Keratinocyte (primary cell): ENCODE data around the gene PANX2. TPM values are rescaled to one million over a fixed set of nuclear protein-coding genes. Genes with fewer than 3 reads are reported as not detected.

ENCODE experiments used
- DNase-seq: peaks from one replicate; pipeline ENCODE4 v3.0.0-alpha.2; 2011; ENCODE audit warnings: low read depth, missing footprints, low spot score
- FAIRE-seq: peaks from 2 replicates; lab custom pipeline; 2011; peaks lifted over from hg19 to GRCh38; lab: Jason Lieb, UNC
- H2AFZ ChIP-seq: 2 replicates; pipeline ENCODE4 v1.6.0; 2012; ENCODE audit warnings: low read length, control low read depth, inconsistent platforms; ENCODE audit not compliant: control insufficient read depth
- H3K27ac ChIP-seq: 2 replicates; pipeline ENCODE4 v1.5.1; 2011; ENCODE audit warnings: low read length; ENCODE audit not compliant: control insufficient read depth, insufficient read depth
- H3K27me3 ChIP-seq: 3 replicates; pipeline ENCODE4 v1.6.0; 2011; ENCODE audit warnings: low read length; ENCODE audit not compliant: control insufficient read depth, insufficient read depth; ENCODE audit errors: extremely low read depth
- H3K36me3 ChIP-seq, 2 experiments: 2 replicates in 1 of 2; 3 replicates in 1 of 2; pipeline ENCODE4 v1.5.1; 2011; ENCODE audit warnings: low read length in 2 of 2, mild to moderate bottlenecking in 1 of 2; ENCODE audit not compliant: control insufficient read depth in 2 of 2, insufficient read depth in 2 of 2; ENCODE audit errors: extremely low read depth in 1 of 2
- H3K4me1 ChIP-seq: 3 replicates; pipeline ENCODE4 v1.5.1; 2011; ENCODE audit warnings: low read length; ENCODE audit not compliant: control insufficient read depth, insufficient read depth; ENCODE audit errors: extremely low read depth
- H3K4me2 ChIP-seq: 3 replicates; pipeline ENCODE4 v1.6.0; 2011; ENCODE audit warnings: low read depth, low read length; ENCODE audit not compliant: control insufficient read depth, insufficient read depth; ENCODE audit errors: extremely low read depth
- H3K4me3 ChIP-seq, 3 experiments: fragments of 200-600 bp in 1 of 3; sonication (generic) in 1 of 3; 2 replicates in 2 of 3; 3 replicates in 1 of 3; pipeline ENCODE4 v1.5.1; 2011 to 2016; ENCODE audit warnings: low read length in 3 of 3, mild to moderate bottlenecking in 3 of 3, control low read depth in 2 of 3, inconsistent platforms in 1 of 3, low read depth in 1 of 3, mixed read lengths in 1 of 3, mixed run types in 1 of 3, moderate library complexity in 1 of 3; ENCODE audit not compliant: control insufficient read depth in 2 of 3, insufficient read depth in 2 of 3; ENCODE audit errors: extremely low read depth in 1 of 3
- H3K79me2 ChIP-seq: 2 replicates; pipeline ENCODE4 v1.6.0; 2012; ENCODE audit warnings: low read length; ENCODE audit not compliant: control insufficient read depth, insufficient read depth
- H3K9ac ChIP-seq: 3 replicates; pipeline ENCODE4 v1.6.0; 2011; ENCODE audit warnings: low read length; ENCODE audit not compliant: control insufficient read depth, insufficient read depth; ENCODE audit errors: extremely low read depth
- H3K9me1 ChIP-seq: 3 replicates; pipeline ENCODE4 v1.6.0; 2011; ENCODE audit warnings: low read length; ENCODE audit not compliant: control insufficient read depth, insufficient read depth; ENCODE audit errors: extremely low read depth
- H3K9me3 ChIP-seq: 2 replicates; pipeline ENCODE4 v1.5.1; 2012; ENCODE audit warnings: low read depth, low read length; ENCODE audit not compliant: control insufficient read depth
- H4K20me1 ChIP-seq: 3 replicates; pipeline ENCODE4 v1.6.0; 2011; ENCODE audit warnings: low read length; ENCODE audit not compliant: control insufficient read depth, insufficient read depth; ENCODE audit errors: extremely low read depth
- EZH2 ChIP-seq: IDR thresholded peaks from one replicate; pipeline ENCODE4 v1.6.1; 2012; ENCODE audit warnings: inconsistent platforms, mild to moderate bottlenecking, low read length, moderate library complexity
- dilution Hi-C: fragments of 300-500 bp; cut with MboI; formaldehyde crosslinking; loops from one replicate; pipeline ENCODE4 v1.7.0; 2020; ENCODE audit warnings: low sequenced_read_pairs; ENCODE audit not compliant: extremely low pct_ligation_motif_present
- polyA plus RNA-seq, 5 experiments: library from polyadenylated mRNA; depleted of rRNA in 3 of 5; stranded (reverse) in 3 of 5; stranded (forward) in 1 of 5; unstranded in 1 of 5; fragments of >200 nt; gene quantifications; 1 replicate in 1 of 5; 2 replicates in 3 of 5; 3 replicates in 1 of 5; pipeline versions ENCODE4 v1.2.1 to v1.2.3, GENCODE V29; 2011 to 2012; ENCODE audit warnings: missing spikeins in 2 of 5, low read depth in 1 of 5, low replicate concordance in 1 of 5
- TF ChIP-seq, protein P1 (sequence below), 3 experiments: IDR thresholded peaks in 1 of 3; conservative IDR thresholded peaks in 1 of 3; optimal IDR thresholded peaks in 1 of 3; 2 replicates in 2 of 3; 3 replicates in 1 of 3; pipeline versions ENCODE3 to v1.5.1; 2011; ENCODE audit warnings: low read length in 3 of 3, mild to moderate bottlenecking in 3 of 3, moderate library complexity in 2 of 3, control low read depth in 1 of 3, inconsistent platforms in 1 of 3; ENCODE audit not compliant: insufficient read depth in 2 of 3; ENCODE audit errors: extremely low read depth in 1 of 3

PANX2 gene
- polyA plus RNA-seq, 1 donor (not counting 4 experiments of a cell fraction or from before 2014, with no cell fraction given), result 0.22 TPM

DNA sequence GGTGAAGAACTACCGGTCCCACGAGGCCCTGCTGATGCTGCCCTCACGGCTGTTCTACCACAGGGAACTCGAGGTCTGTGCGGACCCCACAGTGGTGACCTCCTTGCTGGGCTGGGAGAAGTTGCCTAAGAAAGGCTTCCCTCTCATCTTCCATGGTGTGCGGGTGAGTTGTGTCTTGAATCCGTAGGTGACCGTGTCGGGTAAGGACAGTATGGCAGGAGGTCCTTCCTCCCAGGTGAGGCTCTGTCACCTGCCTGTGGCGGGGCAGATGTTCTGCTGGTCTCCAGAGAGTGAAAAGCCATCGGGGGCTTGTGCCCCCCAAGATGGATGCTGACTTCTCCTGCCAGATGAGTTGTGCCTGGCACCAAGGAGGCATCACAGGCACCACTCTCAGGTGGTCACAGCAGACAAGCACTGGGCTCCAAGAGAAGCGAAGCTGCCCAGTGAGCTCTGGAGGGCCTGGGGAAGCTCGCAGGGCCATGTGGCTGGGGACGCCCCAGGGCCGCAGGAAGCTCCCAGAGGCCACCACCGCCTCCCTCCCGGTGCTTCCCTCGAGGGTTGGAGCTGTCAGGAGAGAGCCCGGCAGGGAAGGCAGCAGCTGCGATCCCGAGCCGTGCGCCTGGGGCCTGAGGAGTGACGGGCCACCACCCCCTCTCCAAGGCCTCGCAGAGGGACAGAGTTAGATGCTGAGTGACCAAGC is 17.3 kb upstream of the PANX2 start:
- no peak for DNase-seq
- no peaks in the 10 kb centered on the region for H3K79me2 ChIP-seq
- H3K4me1 ChIP-seq, result peaks cover 17% of the 10 kb centered on the region
- dilution Hi-C loops, result no loop called here
- no peak overlapping the region for H3K4me3 ChIP-seq
- no peak overlapping the region for H3K27ac ChIP-seq
- peaks cover 20% of the 10 kb centered on the region for H3K27me3 ChIP-seq
- H3K9ac ChIP-seq, result no peak overlapping the region
- no peaks in the 10 kb centered on the region for H3K9me3 ChIP-seq
- no peak overlapping the region for H2AFZ ChIP-seq
- FAIRE-seq, result no peak
- TF ChIP-seq, protein P1, sequence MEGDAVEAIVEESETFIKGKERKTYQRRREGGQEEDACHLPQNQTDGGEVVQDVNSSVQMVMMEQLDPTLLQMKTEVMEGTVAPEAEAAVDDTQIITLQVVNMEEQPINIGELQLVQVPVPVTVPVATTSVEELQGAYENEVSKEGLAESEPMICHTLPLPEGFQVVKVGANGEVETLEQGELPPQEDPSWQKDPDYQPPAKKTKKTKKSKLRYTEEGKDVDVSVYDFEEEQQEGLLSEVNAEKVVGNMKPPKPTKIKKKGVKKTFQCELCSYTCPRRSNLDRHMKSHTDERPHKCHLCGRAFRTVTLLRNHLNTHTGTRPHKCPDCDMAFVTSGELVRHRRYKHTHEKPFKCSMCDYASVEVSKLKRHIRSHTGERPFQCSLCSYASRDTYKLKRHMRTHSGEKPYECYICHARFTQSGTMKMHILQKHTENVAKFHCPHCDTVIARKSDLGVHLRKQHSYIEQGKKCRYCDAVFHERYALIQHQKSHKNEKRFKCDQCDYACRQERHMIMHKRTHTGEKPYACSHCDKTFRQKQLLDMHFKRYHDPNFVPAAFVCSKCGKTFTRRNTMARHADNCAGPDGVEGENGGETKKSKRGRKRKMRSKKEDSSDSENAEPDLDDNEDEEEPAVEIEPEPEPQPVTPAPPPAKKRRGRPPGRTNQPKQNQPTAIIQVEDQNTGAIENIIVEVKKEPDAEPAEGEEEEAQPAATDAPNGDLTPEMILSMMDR (optimal IDR thresholded peaks at IDR 0.05 in 1 of 3, IDR thresholded peaks at IDR 0.05 in 1 of 3, conservative IDR thresholded peaks at IDR 0.05 in 1 of 3; ENCODE audit: extremely low read depth in 1 of 3, insufficient read depth in 2 of 3, low read length in 3 of 3), result no peak
- TF ChIP-seq EZH2, result no peak
- no peaks in the 10 kb centered on the region for H3K36me3 ChIP-seq
- H3K4me2 ChIP-seq, result no peak overlapping the region
- no peaks in the 10 kb centered on the region for H4K20me1 ChIP-seq
- H3K9me1 ChIP-seq, result no peaks in the 10 kb centered on the region

DNA sequence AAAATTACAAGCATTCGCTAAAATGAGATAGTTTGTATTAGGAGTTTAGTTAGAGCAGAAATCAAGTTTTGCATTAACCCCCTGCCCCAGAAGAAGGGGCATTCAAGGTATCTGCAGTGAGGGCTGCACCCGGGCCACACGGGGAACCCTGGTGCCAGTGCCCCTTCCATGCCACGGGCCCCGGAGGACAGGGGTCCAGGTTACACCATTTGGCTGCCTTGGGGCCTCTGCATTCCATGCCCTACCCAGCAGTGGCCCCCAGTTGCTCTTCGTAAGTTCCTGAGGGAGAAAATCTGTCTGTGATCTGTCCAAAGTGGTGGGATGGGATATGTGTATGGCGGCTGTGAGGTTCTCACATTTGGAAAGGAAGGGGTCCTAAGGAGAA is 16.8 kb upstream of the PANX2 start:
- H3K27ac ChIP-seq, result no peak overlapping the region
- H3K79me2 ChIP-seq, result no peaks in the 10 kb centered on the region
- TF ChIP-seq, protein P1 (optimal IDR thresholded peaks at IDR 0.05 in 1 of 3, IDR thresholded peaks at IDR 0.05 in 1 of 3, conservative IDR thresholded peaks at IDR 0.05 in 1 of 3; ENCODE audit: extremely low read depth in 1 of 3, insufficient read depth in 2 of 3, low read length in 3 of 3), result no peak
- no peak for TF ChIP-seq EZH2
- peaks cover 21% of the 10 kb centered on the region for H3K4me1 ChIP-seq
- DNase-seq (no peak), FAIRE-seq (no peak)
- H3K4me2 ChIP-seq, result no peak overlapping the region
- no peak overlapping the region for H3K4me3 ChIP-seq
- peaks cover 20% of the 10 kb centered on the region for H3K27me3 ChIP-seq
- H3K9me1 ChIP-seq, result no peaks in the 10 kb centered on the region
- H3K9ac ChIP-seq, result no peak overlapping the region
- no peak overlapping the region for H2AFZ ChIP-seq
- no peaks in the 10 kb centered on the region for H3K9me3 ChIP-seq
- dilution Hi-C loops, result no loop called here
- no peaks in the 10 kb centered on the region for H4K20me1 ChIP-seq
- H3K36me3 ChIP-seq, result no peaks in the 10 kb centered on the region
